Thyroid gland (tissue), 4 donors: ENCODE data around the gene PTPRZ1. TPM values are rescaled to one million over a fixed set of nuclear protein-coding genes. Genes with fewer than 3 reads are reported as not detected.

Source experiments
- DNase-seq, 2 donors: peaks; one replicate each; pipeline ENCODE4 v3.0.0-alpha.2; 2019
- H3K27ac ChIP-seq, 3 donors: fragments of 200-600 bp; sonication (generic); 1 replicate in 2 of 3; 2 replicates in 1 of 3; pipeline ENCODE4 v1.5.1; 2016 to 2019; ENCODE audit warnings: mild to moderate bottlenecking in 1 of 3, moderate library complexity in 1 of 3
- H3K27me3 ChIP-seq: fragments of 200-600 bp; sonication (generic); one replicate; pipeline ENCODE4 v1.5.1; 2019
- H3K36me3 ChIP-seq, 2 donors: fragments of 200-600 bp; sonication (generic); one replicate each; pipeline ENCODE4 v1.5.1; 2016 to 2019
- H3K4me1 ChIP-seq, 2 donors: fragments of 200-600 bp; sonication (generic); one replicate each; pipeline ENCODE4 v1.5.1; 2017 to 2019
- H3K4me3 ChIP-seq, 3 donors: fragments of 200-600 bp; sonication (generic); replicated peaks in 1 of 3; 1 replicate in 2 of 3; 2 replicates in 1 of 3; pipeline ENCODE4 v1.5.1; 2016; ENCODE audit warnings: mild to moderate bottlenecking in 1 of 3
- H3K9me3 ChIP-seq: fragments of 200-600 bp; sonication (generic); one replicate; pipeline ENCODE4 v1.5.1; 2017
- POLR2A ChIP-seq, 2 donors: fragments of 450-650 bp; IDR thresholded peaks; one replicate each; pipeline ENCODE4 v1.6.1; 2017; ENCODE audit warnings: antibody characterized with exemption in 2 of 2, mild to moderate bottlenecking in 2 of 2, moderate library complexity in 1 of 2
- WGBS, 2 donors: methylation state at CpG; one replicate each; pipeline ENCODE4 v1.1.5; 2017; 5-methylcytosine and 5-hydroxymethylcytosine counted together
- intact Hi-C: fragments of 100-400 bp; cut with DNase I; formaldehyde crosslinking; loops from one replicate; pipeline ENCODE4 v1.15.1; 2023
- total RNA-seq, 4 donors: library from RNA; depleted of rRNA; stranded (reverse); fragments of >200 nt; gene quantifications; one replicate each; pipeline ENCODE4 v1.2.3, GENCODE V29; 2016
- TF ChIP-seq, protein P1 (sequence below), 6 experiments: fragments of 200-600 bp in 3 of 6; fragments of 450-650 bp in 3 of 6; sonication (generic) in 3 of 6; IDR thresholded peaks; one replicate each; pipeline ENCODE4 v1.5.1; 2016 to 2019; ENCODE audit warnings: antibody characterized with exemption in 6 of 6, mild to moderate bottlenecking in 2 of 6, inconsistent platforms in 1 of 6, moderate library complexity in 1 of 6

Gene PTPRZ1
- total RNA-seq, 4 donors from 2014 or later, result 0.10 to 0.67 (median 0.11) TPM; not detected in 1

DNA sequence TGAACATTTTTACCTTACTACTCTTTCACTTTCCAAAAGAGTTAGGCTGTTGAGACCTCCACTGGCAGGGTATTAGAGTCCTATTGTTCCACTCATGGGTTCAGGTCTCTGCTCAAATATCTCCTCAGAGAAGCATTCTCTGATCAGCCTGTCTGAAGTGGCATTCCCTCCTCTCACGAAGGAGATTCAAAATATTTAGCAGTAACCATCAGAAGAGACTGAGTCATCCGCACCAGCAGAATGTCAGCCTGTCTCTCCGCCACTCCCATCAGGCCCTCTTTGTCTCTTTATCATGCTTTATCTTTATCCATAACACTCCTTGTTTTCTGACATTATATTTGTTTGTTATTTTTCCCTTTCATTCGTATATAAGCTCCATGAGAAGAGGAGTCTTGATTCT lies 192.0 kb downstream of the PTPRZ1 start:
- Histone ChIP-seq H3K27ac (no peak overlapping the region), H3K36me3 (no peaks in the 10 kb centered on the region), H3K4me1 (no peaks in the 10 kb centered on the region), H3K4me3 (no peak overlapping the region), H3K9me3 (no peaks in the 10 kb centered on the region), H3K27me3 (no peaks in the 10 kb centered on the region)
- DNase-seq, result no peak
- WGBS, 2 donors, result 81 to 84% methylated on average over 4 of the region's 4 CpGs
- intact Hi-C loops, result no loop called here
- TF ChIP-seq POLR2A (IDR thresholded peaks at IDR 0.05), result no peak
- TF ChIP-seq, protein P1, sequence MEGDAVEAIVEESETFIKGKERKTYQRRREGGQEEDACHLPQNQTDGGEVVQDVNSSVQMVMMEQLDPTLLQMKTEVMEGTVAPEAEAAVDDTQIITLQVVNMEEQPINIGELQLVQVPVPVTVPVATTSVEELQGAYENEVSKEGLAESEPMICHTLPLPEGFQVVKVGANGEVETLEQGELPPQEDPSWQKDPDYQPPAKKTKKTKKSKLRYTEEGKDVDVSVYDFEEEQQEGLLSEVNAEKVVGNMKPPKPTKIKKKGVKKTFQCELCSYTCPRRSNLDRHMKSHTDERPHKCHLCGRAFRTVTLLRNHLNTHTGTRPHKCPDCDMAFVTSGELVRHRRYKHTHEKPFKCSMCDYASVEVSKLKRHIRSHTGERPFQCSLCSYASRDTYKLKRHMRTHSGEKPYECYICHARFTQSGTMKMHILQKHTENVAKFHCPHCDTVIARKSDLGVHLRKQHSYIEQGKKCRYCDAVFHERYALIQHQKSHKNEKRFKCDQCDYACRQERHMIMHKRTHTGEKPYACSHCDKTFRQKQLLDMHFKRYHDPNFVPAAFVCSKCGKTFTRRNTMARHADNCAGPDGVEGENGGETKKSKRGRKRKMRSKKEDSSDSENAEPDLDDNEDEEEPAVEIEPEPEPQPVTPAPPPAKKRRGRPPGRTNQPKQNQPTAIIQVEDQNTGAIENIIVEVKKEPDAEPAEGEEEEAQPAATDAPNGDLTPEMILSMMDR (IDR thresholded peaks at IDR 0.05), result no peak

DNA sequence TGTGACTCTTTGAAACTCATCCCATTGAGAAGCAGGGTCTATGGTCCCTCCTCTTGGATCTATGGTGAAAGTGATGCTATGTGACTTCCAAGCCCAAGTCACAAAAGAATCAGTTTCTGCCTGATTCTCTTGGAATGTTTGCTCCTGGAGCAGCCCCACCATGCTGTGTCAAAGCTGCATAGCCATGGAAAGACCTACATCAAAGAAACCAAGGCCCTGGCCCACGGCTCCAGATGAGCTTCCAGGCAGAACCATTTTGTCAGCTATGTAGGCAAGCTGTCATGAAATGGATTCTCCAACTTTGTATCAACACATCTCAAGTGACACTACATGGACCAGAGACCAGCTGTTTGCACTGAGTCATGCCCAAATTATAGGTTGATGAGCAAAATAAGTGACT lies 194.1 kb downstream of the PTPRZ1 start:
- no peak overlapping the region for H3K27ac ChIP-seq
- 86 to 100% methylated on average over 1 of the region's 1 CpG for WGBS, 2 donors
- H3K36me3 ChIP-seq, result no peaks in the 10 kb centered on the region
- DNase-seq, result no peak
- H3K4me1 ChIP-seq, result no peaks in the 10 kb centered on the region
- TF ChIP-seq, protein P1 (IDR thresholded peaks at IDR 0.05), result no peak
- TF ChIP-seq POLR2A (IDR thresholded peaks at IDR 0.05), result no peak
- H3K9me3 ChIP-seq, result no peaks in the 10 kb centered on the region
- no peaks in the 10 kb centered on the region for H3K27me3 ChIP-seq
- no peak overlapping the region for H3K4me3 ChIP-seq
- intact Hi-C loops, result no loop called here

DNA sequence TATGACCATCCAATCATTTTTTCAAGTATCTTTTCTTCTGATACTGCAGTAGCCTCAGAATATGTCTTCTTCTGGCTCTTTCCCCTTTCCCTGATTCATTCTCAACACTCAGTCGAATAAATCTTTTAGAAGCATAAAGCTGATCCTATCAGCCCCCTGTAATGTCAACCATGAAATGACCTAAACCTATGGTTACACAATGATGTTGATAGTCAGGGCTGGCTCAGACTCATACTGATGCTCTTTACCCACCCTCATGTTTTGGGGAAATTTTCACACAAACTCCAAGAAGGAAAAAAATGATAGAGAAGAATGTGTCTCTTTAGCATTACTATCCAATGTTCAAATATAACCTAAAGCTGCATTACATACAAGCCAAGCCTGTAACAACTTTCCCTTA lies 195.1 kb downstream of the PTPRZ1 start:
- TF ChIP-seq, protein P1 (IDR thresholded peaks at IDR 0.05), result no peak
- TF ChIP-seq POLR2A (IDR thresholded peaks at IDR 0.05), result no peak
- no peak overlapping the region for H3K27ac ChIP-seq
- no peak for DNase-seq
- H3K4me3 ChIP-seq, result no peak overlapping the region
- H3K27me3 ChIP-seq, result no peaks in the 10 kb centered on the region
- H3K36me3 ChIP-seq, result no peaks in the 10 kb centered on the region
- 78 to 84% methylated on average over 1 of the region's 1 CpG for WGBS, 2 donors
- intact Hi-C loops, result no loop called here
- H3K4me1 ChIP-seq, result no peaks in the 10 kb centered on the region
- no peaks in the 10 kb centered on the region for H3K9me3 ChIP-seq

DNA sequence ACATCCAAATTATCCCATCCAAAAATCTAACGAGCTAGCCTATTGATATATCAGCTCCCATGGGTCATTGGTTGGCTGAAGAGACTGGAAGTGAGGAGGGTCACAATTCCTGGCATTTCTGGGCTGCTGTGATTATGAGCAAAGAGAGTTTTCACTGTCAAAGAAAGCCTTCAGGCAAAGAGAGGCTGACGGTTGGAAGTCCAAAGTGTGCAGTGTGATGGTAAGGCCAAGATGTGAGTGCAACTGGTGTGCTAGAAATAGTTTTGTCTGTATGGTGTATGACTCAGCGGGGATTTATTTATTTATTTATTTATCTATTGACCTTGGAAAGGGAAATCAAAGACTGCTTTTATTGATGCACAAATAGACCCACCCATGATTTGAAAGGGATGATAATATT lies 196.0 kb downstream of the PTPRZ1 start:
- no peak for DNase-seq
- intact Hi-C loops, result no loop called here
- no peaks in the 10 kb centered on the region for H3K4me1 ChIP-seq
- no peaks in the 10 kb centered on the region for H3K27me3 ChIP-seq
- no peak overlapping the region for H3K4me3 ChIP-seq
- H3K36me3 ChIP-seq, result no peaks in the 10 kb centered on the region
- no peaks in the 10 kb centered on the region for H3K9me3 ChIP-seq
- no peak overlapping the region for H3K27ac ChIP-seq
- TF ChIP-seq, protein P1 (IDR thresholded peaks at IDR 0.05), result no peak
- TF ChIP-seq POLR2A (IDR thresholded peaks at IDR 0.05), result no peak
- WGBS, 2 donors, result 74 to 77% methylated on average over 3 of the region's 3 CpGs

DNA sequence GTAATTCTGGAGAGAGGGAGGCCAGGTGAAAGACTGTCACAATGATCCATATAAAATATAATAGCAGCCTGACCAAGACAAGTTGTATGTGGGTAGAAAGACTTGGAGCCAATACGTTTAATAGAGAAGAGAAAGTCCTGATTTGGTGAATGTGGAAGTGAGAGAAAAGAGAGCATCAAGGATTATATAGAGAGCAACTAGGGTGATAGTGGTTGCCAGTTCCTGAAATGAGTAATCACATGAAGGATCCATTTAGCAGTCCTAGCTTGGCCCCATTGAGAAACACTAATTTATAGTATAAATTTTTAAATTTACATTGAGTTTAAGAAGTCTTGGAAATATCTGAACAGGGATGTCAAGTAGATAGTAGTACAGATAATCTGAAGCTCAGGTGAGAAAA lies 197.1 kb downstream of the PTPRZ1 start:
- no peaks in the 10 kb centered on the region for H3K4me1 ChIP-seq
- no peak for DNase-seq
- no peaks in the 10 kb centered on the region for H3K27me3 ChIP-seq
- 60 to 76% methylated on average over 1 of the region's 1 CpG for WGBS, 2 donors
- H3K36me3 ChIP-seq, result no peaks in the 10 kb centered on the region
- no peak overlapping the region for H3K4me3 ChIP-seq
- intact Hi-C loops, result no loop called here
- no peak overlapping the region for H3K27ac ChIP-seq
- H3K9me3 ChIP-seq, result no peaks in the 10 kb centered on the region
- TF ChIP-seq POLR2A (IDR thresholded peaks at IDR 0.05), result no peak
- TF ChIP-seq, protein P1 (IDR thresholded peaks at IDR 0.05), result no peak
